ENCODE measurements around the gene SMCO3.

Gene SMCO3

DNA sequence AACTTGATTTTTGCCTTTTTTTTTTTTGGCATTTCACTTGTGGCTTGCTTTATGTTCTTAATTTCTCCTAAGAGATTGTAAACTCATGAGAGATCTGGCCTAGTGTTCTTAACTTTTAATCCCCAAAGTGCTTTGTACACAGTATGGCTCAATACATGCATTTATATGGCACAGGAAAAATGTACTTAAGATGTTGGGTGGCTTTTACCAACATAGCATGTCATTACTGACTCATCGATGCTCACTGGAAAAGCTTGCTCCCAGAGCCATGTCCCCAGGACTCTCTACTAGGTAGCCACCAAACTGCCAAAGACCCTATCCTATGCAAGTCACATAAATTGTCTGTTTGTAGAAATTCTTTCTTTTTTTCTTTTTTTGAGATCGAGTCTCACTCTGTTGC lies 13.1 kb upstream of the SMCO3 start:
- DNase-seq (ENCODE audit: low spot score) = no peak

DNA sequence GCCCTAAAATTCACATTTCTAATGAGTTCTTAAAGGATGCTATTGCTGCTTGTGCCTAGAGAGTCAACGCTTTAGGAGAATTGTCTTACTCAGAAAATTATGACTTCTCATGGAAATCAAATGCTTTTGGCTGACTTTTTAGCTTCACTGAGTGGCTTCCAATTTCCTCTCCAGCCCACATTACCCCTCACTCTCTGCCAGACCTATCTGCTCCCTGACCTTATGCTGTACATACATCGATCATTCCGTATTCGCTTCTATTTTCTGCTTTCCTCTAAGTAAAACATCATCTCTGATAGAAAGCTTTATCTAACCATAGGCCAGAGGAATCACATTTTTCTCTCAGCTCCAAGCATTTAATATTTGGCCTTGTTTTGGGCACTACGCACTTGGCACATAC lies 12.5 kb upstream of the SMCO3 start:
- no peak for DNase-seq (ENCODE audit: low spot score)

DNA sequence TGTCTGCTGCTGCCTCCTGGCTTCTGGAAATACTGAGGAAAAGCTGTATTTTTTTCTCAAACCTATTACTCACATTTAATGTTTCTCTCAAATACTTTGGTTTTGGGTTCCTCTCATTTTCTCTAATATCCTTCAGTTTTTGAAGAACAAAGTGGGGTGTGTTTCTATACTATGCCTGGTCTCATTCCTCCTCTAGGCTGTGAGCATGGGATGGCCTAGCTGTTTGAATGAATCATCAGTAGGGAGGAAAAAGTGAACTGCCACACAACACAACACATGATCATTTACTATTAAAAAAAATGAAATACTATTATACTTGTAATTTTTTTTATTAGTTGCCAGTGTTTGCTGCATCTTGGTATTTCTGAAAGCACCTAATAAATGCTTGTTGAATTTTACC lies 11.3 kb upstream of the SMCO3 start:
- DNase-seq (ENCODE audit: low spot score) = no peak

DNA sequence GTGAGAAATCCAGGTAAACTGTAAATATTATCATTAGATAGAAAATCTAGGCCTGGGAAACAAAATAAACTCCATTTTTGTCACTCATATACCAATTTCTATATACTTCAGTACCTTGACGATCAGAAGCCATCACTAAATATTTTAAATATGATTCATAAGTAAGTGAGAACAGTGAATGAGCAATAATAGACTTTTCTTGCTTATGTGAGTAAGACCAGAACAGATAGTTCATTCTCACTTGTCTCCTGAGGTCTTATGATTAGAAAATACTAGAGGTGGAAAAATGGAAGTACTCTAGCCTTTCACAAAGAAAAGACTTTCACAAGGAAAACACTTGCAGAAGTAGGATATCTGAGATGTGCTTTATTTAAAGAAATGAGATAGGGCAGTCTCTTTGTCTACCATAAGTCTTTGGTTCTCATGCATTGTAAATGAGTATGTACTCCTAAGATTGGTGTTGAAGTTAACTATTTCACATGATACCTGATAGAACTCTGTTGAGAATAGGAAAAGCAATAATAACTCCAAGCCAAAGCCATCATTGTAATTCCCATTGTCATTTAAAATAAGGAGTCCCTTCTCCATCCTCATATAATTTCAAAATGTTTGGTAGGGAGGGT lies 10.1 kb upstream of the SMCO3 start:
- no peak for DNase-seq (ENCODE audit: low spot score)

DNA sequence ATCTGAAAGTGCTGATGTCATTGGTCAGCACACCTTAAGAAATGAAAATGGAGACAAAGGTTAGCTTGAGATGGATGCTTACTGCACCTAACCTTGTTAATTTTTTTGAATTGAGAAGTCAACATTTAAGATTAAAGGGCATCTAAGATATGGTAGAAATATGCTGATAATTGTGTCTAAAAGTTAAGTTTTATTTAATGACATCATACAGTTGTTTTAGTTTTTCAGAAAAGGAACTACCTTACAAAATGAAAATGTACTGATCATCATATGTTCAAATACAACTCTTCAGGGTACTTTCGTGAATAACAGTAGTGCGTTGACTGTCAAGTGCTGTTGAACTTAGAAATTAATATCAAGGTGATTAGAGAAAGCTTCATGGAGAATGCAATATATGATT lies 2.5 kb downstream of the SMCO3 start:
- DNase-seq (ENCODE audit: low spot score) = no peak

DNA sequence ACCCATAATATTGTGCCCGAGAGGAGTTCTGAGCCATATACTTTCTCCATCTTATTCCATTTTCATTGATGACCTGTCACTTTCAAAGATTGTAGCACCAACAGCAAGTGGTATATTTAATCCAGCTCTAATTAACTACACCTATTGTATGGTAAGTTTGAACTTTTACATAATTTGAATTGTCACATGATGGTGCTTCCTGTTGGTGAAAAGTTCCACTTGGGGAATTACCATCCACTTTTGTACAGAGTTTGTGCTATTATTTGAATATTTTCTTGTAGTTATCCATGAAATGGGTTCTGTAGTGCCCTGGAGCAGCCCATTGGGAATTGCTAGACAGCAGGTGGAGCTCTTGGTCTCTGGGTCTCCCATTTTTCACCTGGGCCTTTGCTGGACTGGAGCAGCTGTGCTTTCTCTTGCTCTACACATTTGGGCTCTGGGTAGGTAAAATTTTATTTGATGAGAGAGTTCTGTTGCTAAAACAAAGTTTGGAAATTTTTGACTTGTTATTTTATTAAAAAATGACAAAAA lies 3.0 kb downstream of the SMCO3 start:
- DNase-seq (ENCODE audit: low spot score) = peak; percentile 42

DNA sequence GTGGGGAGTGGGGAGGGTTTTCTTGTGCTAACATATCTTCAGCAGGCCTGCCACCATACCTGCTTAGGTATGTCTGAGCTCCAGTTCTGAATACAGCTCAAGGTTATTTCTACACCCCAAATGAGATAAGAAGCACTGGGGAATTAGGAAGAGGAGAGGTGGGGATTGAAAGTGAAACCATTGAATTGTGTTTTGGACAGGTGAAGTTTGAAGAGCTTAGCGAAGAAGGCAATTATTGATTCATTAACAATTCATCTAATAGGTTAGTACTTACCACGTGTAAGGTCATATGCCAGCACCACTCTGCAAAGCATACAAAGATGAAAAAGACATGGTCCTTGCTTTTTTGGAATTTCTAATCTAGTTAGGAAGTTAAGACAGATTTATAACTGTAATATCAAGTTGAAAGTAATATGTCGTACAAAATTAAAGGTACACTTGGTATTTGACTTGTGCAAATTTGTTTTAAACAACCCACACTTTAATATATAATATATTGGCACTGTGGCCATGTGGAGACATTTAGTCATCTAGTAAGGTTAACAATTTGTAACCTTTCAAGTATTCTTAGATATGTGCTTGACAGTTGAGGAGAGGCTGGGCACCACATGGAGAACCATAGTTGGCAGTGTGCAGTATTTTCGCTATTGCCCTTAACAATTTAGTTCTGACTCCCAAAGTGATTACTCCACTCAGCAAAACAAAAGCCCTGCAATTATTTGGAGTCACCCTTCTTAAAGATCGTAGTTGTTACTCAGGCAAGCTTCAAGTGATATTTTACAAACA lies 3.6 kb downstream of the SMCO3 start:
- DNase-seq (ENCODE audit: low spot score) = no peak

DNA sequence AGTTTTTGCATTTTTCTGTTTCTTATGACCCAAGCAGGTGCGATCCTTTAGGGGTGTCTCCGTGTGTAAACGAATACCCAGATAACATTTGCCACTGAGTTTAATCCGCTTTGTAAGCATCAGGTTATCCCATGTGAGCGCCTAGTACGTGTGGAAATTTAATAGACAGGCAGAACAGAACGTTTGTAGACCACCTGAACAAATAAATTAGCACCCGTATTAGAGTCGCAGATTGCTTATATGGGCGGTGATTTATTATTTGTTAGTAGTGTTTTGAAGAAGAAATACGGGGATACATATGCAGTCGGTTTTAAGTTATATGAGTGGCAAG lies 10.2 kb downstream of the SMCO3 start:
- no peak for DNase-seq (ENCODE audit: low spot score)

DNA sequence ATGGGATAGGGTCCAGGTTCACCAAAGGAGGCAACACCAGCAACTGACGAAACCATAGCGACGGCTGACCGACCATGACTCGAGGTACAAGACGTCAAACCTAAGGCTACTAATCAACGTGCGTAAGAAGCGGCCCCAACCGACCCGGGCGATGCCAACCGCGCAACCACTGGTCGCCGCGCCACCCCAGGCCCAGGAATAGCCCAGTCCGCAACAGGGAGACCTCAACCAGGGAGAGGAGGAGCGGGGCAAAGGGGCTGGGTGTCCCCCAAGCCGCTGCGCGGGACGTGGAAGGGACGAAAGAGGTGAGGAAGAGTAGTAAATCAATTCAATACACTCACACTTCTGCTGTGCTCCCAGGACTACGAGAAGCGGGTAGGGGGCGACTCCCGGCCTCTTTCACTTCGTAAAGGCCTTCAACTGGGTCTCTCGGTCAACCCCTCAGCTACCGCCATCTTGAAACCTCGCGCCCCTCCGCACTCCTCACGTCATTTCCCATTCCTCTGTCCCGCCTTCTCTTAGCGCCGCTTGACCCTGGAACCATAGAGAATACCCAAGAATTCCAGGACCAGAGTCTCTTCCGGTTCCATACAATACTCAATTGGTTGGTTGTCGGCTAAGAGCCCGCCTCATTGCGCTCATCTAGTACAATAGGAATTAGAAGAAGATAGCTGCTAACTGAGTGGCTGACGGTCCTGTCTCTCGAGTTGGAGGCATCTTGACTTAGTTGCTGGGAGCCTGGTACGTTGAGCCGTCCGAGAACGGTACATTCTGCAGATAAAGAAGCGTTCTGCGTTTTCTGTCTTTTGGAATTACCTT lies 10.8 kb downstream of the SMCO3 start, which contains the start of the genes C12orf60 and WBP11:
Gene C12orf60 (plus strand): TSS at position 660 of the 819 bp plus-strand sequence. CDS start 19,266 bp downstream, outside the sequence.
Gene WBP11 (minus strand): TSS at position 468 of the 819 bp plus-strand sequence. CDS start 2,095 bp downstream, outside the sequence.
- peak; percentile 89 for DNase-seq (ENCODE audit: low spot score)

DNA sequence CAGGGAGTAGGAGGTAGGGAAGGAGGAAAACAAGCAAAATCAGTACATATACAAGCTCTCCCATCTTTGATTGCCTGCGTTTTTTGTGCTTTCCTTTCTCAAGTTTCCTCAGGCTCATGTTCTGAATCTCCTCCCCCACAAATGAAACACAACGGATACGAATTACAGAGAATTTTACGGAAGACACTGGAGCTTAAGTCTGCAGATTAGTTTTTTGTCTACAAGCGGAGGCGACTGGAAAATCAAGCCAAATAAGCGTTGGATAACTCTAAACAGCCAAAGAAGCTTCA lies 11.3 kb downstream of the SMCO3 start:
- no peak for DNase-seq (ENCODE audit: low spot score)

DNA sequence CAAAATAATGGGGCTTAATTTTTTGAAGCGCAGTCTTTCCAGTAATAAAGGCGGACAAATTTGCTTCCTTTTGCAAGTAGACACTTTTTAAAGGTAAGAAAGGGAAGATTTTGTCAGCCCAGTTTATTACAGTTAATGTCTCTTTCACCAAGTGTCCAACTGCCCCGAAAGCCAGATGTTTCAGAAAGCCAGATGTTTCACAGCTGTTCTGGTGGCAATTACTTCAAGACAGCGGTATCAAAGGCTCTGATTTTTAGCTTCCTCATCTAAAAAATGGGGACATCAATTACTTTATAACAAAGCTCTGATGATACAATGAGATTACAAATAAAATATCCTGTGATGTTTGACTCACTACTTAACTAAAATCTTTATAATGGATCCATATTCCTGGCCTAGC lies 11.7 kb downstream of the SMCO3 start:
- DNase-seq (ENCODE audit: low spot score) = no peak

DNA sequence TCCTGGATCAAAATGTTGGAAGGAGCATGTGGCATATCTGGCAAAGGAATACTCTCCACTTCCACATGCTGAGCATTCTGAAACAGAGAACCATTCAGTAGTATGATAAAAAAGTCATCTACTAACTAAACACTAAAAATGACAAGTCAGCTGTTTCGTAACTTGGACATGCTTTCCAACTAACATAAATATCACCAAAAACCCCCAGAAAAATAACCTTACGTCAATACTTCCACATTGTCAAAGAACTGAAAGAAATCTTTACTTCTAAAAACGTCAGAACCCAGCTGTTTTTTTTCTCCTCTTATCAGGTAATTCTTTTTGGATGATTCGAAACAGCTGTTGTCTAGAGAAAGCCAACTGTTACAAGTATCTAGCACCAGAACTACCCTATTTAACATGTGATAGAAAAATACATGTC lies 18.9 kb downstream of the SMCO3 start:
- no peak for DNase-seq (ENCODE audit: low spot score)

DNA sequence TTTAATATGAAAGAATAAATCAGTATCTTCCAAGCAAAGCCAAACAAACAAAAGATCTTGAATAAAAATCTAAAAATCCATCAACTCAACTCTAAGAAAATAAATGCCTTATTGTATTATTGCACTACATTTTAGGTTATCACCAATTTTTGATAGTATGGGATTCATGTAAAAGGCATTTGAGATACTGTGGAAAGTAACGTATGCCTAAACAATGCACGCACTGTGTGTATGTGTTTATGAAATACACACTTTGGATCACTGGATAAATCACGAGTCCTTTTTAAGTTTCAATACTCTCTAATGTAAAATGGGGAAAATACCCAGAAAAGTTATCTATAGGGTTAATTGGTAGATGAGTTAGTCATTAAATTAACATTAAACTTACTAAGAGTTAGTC lies 28.4 kb downstream of the SMCO3 start:
- no peak for DNase-seq (ENCODE audit: low spot score)

DNA sequence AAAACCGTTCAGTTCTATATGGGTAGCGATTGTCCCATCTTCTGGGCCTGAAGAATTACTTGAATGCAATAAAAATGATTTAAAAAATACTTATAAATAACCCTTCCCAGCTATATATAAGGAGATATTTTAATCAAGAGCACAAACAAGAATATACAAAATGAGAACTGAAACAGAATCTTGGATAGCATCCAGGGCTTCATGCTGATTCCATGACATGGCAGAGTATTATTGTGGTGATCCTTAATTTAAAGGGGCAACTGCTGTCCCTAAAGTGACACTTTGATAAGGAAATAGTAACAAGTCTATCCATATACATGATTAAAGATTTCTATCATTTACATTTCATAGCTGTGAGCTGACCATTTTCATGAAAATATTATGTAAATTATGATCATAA lies 29.5 kb downstream of the SMCO3 start:
- no peak for DNase-seq (ENCODE audit: low spot score)

DNA sequence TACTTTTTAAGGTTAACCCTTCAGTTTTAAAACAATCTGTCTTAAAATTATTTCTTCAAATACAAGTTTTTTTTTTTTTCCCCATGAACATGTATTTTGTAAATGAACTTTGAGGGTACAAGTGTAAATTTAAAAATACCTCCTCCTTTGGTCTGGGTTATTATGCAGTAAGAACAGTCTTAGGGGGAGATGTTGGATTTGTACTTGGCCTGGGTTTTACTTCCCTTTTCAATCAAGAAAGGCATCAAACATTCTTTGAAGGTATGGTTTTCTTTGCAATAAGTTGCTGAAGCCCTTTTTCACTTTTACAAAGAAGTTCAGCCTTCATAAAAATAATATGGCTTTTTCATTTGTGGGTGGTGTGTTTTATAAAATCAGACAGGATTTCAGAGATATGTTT lies 31.2 kb downstream of the SMCO3 start:
- no peak for DNase-seq (ENCODE audit: low spot score)

DNA sequence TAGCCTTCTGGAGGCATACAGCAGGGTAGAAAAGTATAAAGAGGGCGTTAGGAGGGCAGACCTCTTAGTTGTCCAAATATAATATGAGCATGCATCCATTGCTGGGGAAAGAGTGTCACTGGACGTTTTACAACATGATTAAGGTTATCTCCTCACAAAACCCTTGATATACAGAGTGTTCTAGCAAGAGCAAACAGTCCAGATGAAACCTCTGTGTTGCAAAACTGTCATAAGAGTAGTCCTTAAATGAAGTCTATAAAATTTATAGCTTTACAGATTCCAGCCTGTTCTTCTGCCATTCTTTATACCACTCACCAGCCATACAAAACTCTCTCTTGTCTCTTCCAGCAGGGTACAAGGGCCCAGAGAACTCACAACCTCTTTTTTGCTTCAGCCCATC lies 32.4 kb downstream of the SMCO3 start:
- DNase-seq (ENCODE audit: low spot score) = no peak

DNA sequence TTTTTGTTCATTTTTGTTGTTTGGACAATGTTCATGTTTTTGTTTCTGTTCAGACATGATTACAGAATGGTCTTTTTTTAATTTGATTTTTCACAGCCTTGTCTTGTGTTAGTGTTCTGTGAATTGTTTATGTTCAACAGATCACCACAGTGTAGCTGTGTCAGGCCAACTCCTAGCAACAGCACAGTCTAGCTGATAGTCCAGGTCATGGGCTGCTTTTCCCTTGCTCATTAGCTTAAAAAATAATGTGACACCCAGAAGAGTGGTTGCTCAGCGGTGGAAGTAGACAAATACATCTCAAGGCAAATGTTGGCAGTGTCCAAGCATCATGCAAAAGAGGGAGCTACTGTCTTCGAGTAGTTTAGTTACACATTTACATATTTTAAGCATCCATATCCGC lies 33.1 kb downstream of the SMCO3 start:
- DNase-seq (ENCODE audit: low spot score) = no peak

DNA sequence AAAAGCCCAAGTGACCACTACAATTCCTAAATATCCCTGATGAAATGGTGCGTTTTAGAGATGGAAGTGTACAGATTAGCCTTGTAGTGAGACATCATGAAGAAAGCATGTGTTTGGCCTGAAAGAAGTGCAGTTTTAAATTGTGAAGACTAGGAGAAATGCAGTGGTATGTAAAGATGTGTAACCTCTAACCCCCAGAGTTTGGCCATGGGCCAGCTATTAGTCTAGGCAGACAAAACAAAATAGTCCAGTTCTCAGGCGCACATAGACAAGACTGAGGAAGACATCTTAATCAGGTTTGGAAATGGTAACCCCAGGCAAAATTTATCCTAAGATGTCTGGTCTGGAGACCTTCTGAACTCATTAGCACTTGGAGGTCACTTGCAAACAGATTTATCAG lies 34.1 kb downstream of the SMCO3 start:
- DNase-seq (ENCODE audit: low spot score) = no peak

DNA sequence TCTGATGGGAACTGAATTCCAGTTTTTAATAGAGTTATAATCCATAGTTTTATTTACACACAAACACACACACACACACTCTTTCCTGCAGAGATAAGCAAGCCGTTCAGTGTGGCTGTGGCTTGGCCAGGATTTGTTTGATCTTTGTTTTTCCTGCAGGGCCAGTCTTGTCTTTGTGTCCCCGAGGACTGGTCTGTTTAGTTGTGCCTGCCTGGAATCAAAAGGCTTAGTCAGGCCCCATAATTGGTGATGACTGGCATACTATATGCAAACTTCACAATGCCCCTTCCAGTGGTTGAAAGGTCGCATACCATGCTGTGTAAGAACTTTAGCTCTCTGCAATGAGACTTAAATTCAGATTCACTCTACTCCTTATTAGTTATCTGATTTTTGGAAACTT lies 36.7 kb downstream of the SMCO3 start:
- no peak for DNase-seq (ENCODE audit: low spot score)

DNA sequence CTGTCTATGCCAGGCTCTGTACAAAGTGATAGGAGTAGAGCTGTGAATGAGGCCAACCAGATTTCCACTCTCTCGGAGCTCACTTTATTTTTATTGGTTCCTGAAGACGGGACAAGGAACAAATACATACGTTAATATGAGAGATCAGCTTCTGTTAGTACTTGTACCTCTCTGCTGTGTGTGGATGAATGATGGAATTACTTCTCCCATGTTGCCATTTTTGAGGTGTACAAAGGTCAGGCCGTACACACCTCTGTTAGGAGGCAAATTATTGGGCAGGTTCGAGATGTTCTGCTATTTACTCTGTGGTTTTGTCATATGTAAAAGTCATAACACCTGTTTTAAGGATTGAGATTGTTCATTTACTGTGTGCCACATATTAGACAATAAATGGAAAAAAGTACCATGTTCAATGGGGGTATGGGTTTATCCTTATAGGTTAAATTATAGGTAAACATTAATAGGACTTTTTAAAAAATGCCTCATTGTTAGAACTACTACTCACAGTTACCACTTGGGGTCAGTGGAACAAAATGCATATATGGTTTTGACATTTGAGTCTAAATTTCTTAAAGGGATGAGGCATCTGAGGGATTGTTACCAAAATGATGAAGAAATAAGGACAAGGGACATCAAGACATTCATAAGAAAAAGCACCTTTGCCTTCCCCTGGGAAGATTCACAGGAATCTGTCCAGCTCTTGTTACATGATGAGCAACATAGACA lies 37.6 kb downstream of the SMCO3 start:
- DNase-seq (ENCODE audit: low spot score) = no peak

DNA sequence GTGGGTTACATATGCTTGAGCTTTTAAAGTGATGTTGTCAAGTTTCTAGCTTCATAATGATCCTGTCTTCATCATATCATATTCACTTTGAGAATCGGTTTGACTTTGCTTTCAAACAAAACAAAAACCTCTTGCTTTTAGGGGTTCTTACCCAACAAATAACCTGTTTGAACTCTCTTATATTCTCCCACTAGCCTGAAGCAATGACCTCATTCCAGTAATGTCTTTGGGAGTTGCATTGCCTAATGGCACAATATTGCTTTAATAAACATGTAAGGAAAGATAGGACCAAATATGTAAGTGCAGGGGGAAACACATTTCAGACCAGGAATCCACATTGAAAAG lies 38.4 kb downstream of the SMCO3 start:
- no peak for DNase-seq (ENCODE audit: low spot score)

DNA sequence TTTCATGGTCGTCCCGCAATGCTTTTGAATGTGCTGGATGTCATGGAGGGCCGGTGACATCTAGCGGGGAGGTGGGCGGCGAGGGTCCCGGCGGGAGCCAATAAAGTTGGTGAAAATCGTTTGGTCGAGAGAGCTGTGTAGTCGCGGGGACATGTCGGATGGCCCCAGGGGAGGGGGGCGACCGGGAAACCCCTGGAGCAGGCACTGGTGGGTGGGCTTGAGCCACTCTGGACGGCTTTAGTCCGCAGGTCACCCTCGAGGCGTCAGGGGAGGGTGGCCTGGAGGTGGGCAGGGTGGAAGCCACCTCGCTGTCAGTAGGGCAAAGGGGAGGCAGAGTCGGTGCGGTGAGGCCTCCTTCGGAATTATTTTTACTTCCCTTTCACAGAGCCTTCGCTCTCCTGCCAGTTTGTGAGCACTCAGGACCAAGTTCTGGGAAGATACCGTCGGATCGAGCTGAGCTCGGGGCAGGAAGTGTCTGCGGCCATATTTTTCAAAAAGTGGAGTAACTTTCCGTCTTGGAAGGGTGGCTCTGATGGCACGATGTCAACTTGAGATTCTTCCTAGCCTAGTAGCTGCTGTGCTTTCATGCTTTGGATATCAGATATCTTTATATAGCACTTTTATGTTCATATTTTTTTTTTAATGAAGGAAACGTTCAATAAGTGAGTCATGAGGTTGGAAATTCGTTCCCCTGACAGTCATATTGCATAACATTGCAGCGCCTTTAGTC lies 38.9 kb downstream of the SMCO3 start:
- DNase-seq (ENCODE audit: low spot score) = no peak

Data from D341Med (cell line).